K562 (cell line): ENCODE data around the gene BAK1. TPM values are rescaled to one million over a fixed set of nuclear protein-coding genes. Genes with fewer than 3 reads are reported as not detected.

ENCODE experiments used
- CC2D1A ChIP-seq: fragments of 450-650 bp; IDR thresholded peaks from 2 replicates; pipeline ENCODE4 v1.6.1; 2017; ENCODE audit warnings: mild to moderate bottlenecking
- ELF2 ChIP-seq: fragments of 250-450 bp; sonication (Bioruptor Pico); IDR thresholded peaks from 2 replicates; pipeline ENCODE4 v1.5.0; 2021; ENCODE audit warnings: mild to moderate bottlenecking
- FUS ChIP-seq: fragments of 200-400 bp; formaldehyde crosslinking; optimal IDR thresholded peaks from 2 replicates; pipeline ENCODE3; 2017; ENCODE audit warnings: low read depth, low read length
- HMBOX1 ChIP-seq: sonication (generic); IDR thresholded peaks from 2 replicates; pipeline ENCODE4 v1.6.1; 2016
- KDM4B ChIP-seq, 2 experiments: fragments of 450-650 bp in 1 of 2; sonication (generic) in 1 of 2; IDR thresholded peaks; 2 replicates each; pipeline ENCODE4 v1.6.1; 2016 to 2017; ENCODE audit warnings: borderline replicate concordance in 2 of 2, antibody characterized with exemption in 1 of 2, low read depth in 1 of 2, mild to moderate bottlenecking in 1 of 2
- KDM5B ChIP-seq: fragments of 200-600 bp; sonication (generic); IDR thresholded peaks from 2 replicates; pipeline ENCODE4 v1.6.1; 2012; ENCODE audit warnings: low read depth, mild to moderate bottlenecking, moderate library complexity, low read length, control low read depth, inconsistent platforms; ENCODE audit not compliant: insufficient replicate concordance
- NCOA2 ChIP-seq, 2 experiments: fragments of 450-650 bp; IDR thresholded peaks; 2 replicates each; pipeline ENCODE4 v1.6.1; 2018; ENCODE audit warnings: mild to moderate bottlenecking in 2 of 2, moderate library complexity in 1 of 2; ENCODE audit not compliant: partially characterized antibody in 2 of 2
- POLR2G ChIP-seq: fragments of 200-400 bp; formaldehyde crosslinking; IDR thresholded peaks from 2 replicates; pipeline ENCODE4 v1.6.1; 2017; ENCODE audit warnings: low read depth, mild to moderate bottlenecking, antibody characterized with exemption, low read length, moderate library complexity
- TSHZ1 ChIP-seq: fragments of 250-450 bp; sonication (Bioruptor Pico); IDR thresholded peaks from 2 replicates; pipeline ENCODE4 v1.4.0; 2020; ENCODE audit warnings: mild to moderate bottlenecking, moderate library complexity
- ZFX ChIP-seq: sonication (generic); formaldehyde crosslinking; IDR thresholded peaks from 2 replicates; pipeline ENCODE4 v1.8.0; 2022; ENCODE audit warnings: mild to moderate bottlenecking, missing genetic modification reagents, moderate library complexity
- ZNF143 ChIP-seq: sonication (generic); formaldehyde crosslinking; IDR thresholded peaks from 2 replicates; pipeline ENCODE4 v1.9.0; 2022; ENCODE audit warnings: mild to moderate bottlenecking, missing genetic modification reagents
- ZNF197 ChIP-seq: fragments of 200-800 bp; sonication (Bioruptor generic); IDR thresholded peaks from 2 replicates; pipeline ENCODE4 v1.6.1; 2016; ENCODE audit warnings: low read depth, missing genetic modification characterization, missing compliant biosample characterization
- ZNF311 ChIP-seq: fragments of 250-450 bp; sonication (Bioruptor Pico); IDR thresholded peaks from 2 replicates; pipeline ENCODE4 v1.4.0; 2020; ENCODE audit warnings: mild to moderate bottlenecking, moderate library complexity
- ZNF507 ChIP-seq: conservative IDR thresholded peaks from 2 replicates; pipeline ENCODE4 v1.6.1; 2017; ENCODE audit warnings: missing genetic modification characterization, missing compliant biosample characterization
- ZNF561 ChIP-seq: fragments of 450-650 bp; formaldehyde crosslinking; conservative IDR thresholded peaks from 2 replicates; pipeline ENCODE4 v1.4.0; 2020; ENCODE audit warnings: mild to moderate bottlenecking, moderate library complexity
- ZNF740 ChIP-seq, 3 experiments: fragments of 200-800 bp in 1 of 3; sonication (Bioruptor generic) in 1 of 3; sonication (generic) in 1 of 3; formaldehyde crosslinking in 1 of 3; IDR thresholded peaks; 2 replicates each; pipeline versions ENCODE4 v1.6.1 to v1.8.0; 2016 to 2022; ENCODE audit warnings: mild to moderate bottlenecking in 2 of 3, missing compliant biosample characterization in 2 of 3, missing genetic modification characterization in 2 of 3, missing genetic modification reagents in 1 of 3
- polyA plus RNA-seq, 8 experiments: library from polyadenylated mRNA; depleted of rRNA in 4 of 8; stranded (reverse) in 5 of 8; unstranded in 3 of 8; fragments of >200 nt; fragmentation: Nextera tagmentation in 2 of 8; fragmentation: Illumina TruSeq in 1 of 8; extraction: Ambion mirVana in 2 of 8; extraction: Trizol in 1 of 8; gene quantifications; 2 replicates each; pipeline versions ENCODE4 v1.2.1 to v1.2.3, GENCODE V29; 2011 to 2014; ENCODE audit warnings: inconsistent platforms in 1 of 8, missing spikeins in 1 of 8
- total RNA-seq, 7 experiments: library from RNA; depleted of rRNA in 6 of 7; stranded (reverse); fragments of >200 nt in 6 of 7; fragmentation: Illumina TruSeq in 2 of 7; extraction: Trizol in 2 of 7; gene quantifications; 2 replicates each; pipeline versions ENCODE4 v1.2.1 to v1.2.3, GENCODE V29; 2011 to 2021; ENCODE audit warnings: low replicate concordance in 1 of 7
- TF ChIP-seq, protein P1 (sequence below), 2 experiments: IDR thresholded peaks; 2 replicates each; pipeline ENCODE4 v1.6.1; 2011; ENCODE audit warnings: borderline replicate concordance in 1 of 2, control low read depth in 1 of 2, low read depth in 1 of 2, low read length in 1 of 2, mild to moderate bottlenecking in 1 of 2, mixed read lengths in 1 of 2, moderate library complexity in 1 of 2; ENCODE audit not compliant: insufficient read depth in 1 of 2, insufficient read length in 1 of 2, poor library complexity in 1 of 2, severe bottlenecking in 1 of 2; ENCODE audit errors: extremely low read depth in 1 of 2
- TF ChIP-seq, protein P2 (sequence below), 2 experiments: fragments of 250-450 bp in 1 of 2; fragments of 450-650 bp in 1 of 2; sonication (Bioruptor Pico) in 1 of 2; IDR thresholded peaks; 2 replicates each; pipeline versions ENCODE4 v1.6.1 to v1.8.0; 2016 to 2021; ENCODE audit warnings: mild to moderate bottlenecking in 2 of 2, moderate library complexity in 2 of 2, missing compliant biosample characterization in 1 of 2, missing genetic modification characterization in 1 of 2

BAK1 gene
- total and polyA plus RNA-seq, 9 of the 15 experiments (the other 6 are each of a cell fraction or from before 2014, with no cell fraction given), result 5.4 to 30.7 (median 18.9) TPM

DNA sequence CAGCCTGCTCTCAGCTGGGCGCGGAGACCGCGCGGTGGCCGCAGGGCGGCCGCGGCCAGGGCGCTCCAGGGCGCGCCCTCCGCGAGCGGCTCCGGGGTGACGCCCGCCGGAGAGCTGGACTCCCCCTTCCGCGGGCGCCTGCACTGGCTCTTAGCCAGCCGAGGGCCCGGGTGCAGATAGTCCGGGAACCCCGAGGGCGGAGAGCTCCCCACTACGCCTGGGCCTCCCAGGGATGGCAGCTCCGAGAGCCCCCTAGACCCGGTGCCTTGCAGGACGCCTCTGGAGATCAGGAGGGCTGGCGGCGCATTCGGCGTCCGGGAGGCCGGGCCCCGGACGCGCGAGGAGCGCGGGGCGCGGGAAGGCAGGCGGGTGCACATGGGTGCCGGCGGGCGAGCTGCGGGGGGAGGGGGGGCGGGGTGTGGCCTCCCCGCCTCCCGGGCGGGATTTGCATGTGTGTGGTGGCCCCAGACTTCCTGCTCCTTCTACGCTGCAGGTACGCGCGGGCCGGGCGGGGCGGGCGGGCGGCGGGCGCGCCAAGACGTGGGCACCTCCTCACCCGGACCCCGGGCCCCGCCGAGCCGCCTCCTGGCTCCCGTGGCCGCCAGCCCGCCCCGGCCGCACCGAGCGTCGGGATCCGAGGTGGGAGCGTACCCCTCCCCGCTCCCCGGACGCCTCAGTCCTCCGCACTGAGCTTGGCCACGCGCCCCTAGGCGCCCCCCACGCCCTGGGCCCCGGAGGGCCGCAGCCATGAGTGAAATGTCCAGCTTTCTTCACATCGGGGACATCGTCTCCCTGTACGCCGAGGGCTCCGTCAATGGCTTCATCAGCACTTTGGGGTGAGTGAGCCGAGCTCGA is 41.0 kb upstream of the BAK1 start, which contains the start of gene ITPR3 (continued):
- TF ChIP-seq ZNF311 (CRISPR knock-in tag) (no peak), HMBOX1 (no peak), ZNF143 (CRISPR knock-in tag) (0 out of 2 replicates have a peak, but pooled peaks have one; percentile 17), TSHZ1 (CRISPR knock-in tag) (no peak), KDM5B (no peak), CC2D1A (no peak), POLR2G (peak; percentile 81), FUS (peak; percentile 54), ELF2 (CRISPR knock-in tag) (no peak), NCOA2 (IDR thresholded peaks at IDR 0.05; ENCODE audit: partially characterized antibody in 2 of 2) (no peak), ZNF740 (CRISPR knock-in tag; IDR thresholded peaks at IDR 0.05) (peak; percentile 75; the same call in 1 of the 2 replicates), ZNF740 (tag; IDR thresholded peaks at IDR 0.05) (peak in 1 of 2 experiments; percentile 84; a peak in 2 of 4 replicates), KDM4B (IDR thresholded peaks at IDR 0.05; ENCODE audit: borderline replicate concordance in 2 of 2, low read depth in 1 of 2) (no peak), ZFX (CRISPR knock-in tag) (peak; percentile 54), ZNF197 (CRISPR knock-in tag) (no peak), ZNF561 (CRISPR knock-in tag) (no peak), ZNF507 (tag) (no peak)
- TF ChIP-seq, protein P1, sequence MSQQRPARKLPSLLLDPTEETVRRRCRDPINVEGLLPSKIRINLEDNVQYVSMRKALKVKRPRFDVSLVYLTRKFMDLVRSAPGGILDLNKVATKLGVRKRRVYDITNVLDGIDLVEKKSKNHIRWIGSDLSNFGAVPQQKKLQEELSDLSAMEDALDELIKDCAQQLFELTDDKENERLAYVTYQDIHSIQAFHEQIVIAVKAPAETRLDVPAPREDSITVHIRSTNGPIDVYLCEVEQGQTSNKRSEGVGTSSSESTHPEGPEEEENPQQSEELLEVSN (IDR thresholded peaks at IDR 0.05; ENCODE audit: borderline replicate concordance in 1 of 2, extremely low read depth in 1 of 2, insufficient read depth in 1 of 2, insufficient read length in 1 of 2, low read depth in 1 of 2, low read length in 1 of 2, poor library complexity in 1 of 2, severe bottlenecking in 1 of 2), result peak; percentile 93 to 99
- TF ChIP-seq, protein P2, sequence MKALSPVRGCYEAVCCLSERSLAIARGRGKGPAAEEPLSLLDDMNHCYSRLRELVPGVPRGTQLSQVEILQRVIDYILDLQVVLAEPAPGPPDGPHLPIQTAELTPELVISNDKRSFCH (CRISPR knock-in tag; IDR thresholded peaks at IDR 0.05), result no peak
- TF ChIP-seq, protein P2 (tag; IDR thresholded peaks at IDR 0.05), result no peak; the same call in 1 of the 2 replicates
